ENCODE results near the gene LAMC3. TPM values are rescaled to one million over a fixed set of nuclear protein-coding genes. Genes with fewer than 3 reads are reported as not detected.
"Not testable (repeated sequence)": the region's sequence is repeated elsewhere in the genome, so short reads cannot be mapped to it uniquely, and the experiment has no call there.

Gene LAMC3
- total RNA-seq, 1 experiment from 2014 or later: 1.8 TPM

DNA sequence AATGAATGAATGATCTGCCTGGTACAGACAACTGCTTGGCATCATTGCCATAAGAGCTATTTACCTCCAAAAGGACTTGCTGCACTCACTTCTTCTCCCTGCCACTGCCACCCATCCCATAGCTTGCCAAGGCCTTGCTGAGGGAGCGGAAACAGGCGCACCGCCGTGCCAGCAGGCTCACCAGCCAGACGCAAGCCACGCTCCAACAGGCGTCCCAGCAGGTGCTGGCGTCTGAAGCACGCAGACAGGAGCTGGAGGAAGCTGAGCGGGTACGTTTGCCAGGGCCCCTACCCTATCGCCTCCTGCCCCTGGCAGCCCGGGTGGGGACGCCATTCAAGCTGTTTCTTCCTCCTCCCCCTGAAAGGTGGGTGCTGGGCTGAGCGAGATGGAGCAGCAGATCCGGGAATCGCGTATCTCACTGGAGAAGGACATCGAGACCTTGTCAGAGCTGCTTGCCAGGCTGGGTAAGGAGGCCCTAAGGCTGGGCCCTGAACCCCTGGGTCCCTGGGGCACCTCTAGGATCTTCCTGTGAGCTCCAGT lies 78.5 kb downstream of the LAMC3 start:
- in situ Hi-C loops (cut with HindIII; ENCODE audit: low sequenced_read_pairs): no loop called here

DNA sequence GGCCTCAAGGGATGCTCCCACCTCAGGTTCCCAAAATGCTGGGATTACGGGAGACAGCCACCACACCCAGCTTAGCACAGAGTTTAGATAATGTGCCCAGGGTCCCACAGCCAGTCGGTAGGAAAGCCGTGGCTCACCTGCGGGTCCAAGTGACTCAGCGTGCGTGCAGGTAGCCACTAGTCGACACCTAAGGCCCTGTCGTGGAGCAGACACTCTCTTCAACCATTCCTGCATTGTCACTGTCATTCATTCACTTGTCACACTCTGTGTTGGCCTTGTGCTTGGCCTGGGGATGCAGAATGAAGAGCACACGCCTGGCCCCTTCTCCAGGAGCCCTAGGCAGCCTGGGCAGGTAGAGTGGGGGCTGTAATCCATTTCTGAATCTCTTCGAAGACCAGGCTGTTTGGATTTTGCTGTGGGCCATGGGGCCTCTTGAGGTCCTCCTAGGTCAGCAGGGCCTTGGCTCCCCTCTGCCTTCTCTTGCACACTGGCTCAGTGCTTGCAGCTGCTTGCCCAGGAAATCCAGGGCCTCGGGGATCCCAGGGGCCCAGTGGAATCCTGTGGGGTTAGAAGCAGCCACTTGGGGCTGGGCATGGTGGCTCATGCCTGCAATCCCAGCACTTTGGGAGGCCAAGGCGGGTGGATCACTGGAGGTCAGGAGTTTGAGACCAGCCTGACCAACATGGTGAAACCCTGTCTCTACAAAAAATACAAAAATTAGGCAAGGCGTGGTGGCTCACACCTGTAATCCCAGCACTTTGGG lies 81.2 kb downstream of the LAMC3 start:
- no peak for DNase-seq (ENCODE audit: low spot score)
- in situ Hi-C loops (cut with HindIII; ENCODE audit: low sequenced_read_pairs): no loop called here

More for the DNA sequence above, 78.5 kb downstream of the LAMC3 start:
- peak; percentile 27 for DNase-seq (ENCODE audit: low spot score)

DNA sequence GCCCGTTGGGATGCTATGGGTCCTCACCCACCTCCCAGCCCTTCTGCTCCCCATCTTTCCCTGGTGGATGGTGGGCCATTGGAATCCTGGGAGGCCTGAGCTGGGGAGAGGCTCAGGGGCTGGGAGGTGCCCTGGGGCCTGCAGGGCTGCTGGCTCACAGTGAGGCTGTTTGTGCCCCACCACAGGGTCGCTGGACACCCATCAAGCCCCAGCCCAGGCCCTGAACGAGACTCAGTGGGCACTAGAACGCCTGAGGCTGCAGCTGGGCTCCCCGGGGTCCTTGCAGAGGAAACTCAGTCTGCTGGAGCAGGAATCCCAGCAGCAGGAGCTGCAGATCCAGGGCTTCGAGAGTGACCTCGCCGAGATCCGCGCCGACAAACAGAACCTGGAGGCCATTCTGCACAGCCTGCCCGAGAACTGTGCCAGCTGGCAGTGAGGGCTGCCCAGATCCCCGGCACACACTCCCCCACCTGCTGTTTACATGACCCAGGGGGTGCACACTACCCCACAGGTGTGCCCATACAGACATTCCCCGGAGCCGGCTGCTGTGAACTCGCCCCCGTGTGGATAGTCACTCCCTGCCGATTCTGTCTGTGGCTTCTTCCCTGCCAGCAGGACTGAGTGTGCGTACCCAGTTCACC lies 82.5 kb downstream of the LAMC3 start:
- in situ Hi-C loops (cut with HindIII; ENCODE audit: low sequenced_read_pairs): no loop called here
- no peak for DNase-seq (ENCODE audit: low spot score)

DNA sequence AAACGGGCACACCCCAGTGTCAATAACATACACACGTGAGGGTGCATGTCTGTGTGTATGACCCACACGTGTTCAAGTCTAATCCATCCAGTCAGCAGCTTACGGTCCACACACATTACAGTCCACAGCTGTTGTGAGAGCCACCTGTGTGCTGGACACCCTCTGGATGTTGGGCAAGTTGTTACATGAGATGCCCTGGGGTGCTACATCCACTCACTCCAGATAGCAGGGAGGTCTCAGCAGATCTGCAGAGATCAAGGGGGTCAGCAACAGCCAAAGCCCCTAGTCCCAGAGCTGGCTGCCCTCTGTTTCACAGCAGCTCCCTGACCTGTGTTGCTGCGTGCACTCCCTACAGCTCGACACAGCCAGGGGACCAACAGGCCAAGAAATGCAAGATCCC lies 83.1 kb downstream of the LAMC3 start:
- in situ Hi-C loops (cut with HindIII; ENCODE audit: low sequenced_read_pairs): no loop called here
- DNase-seq (ENCODE audit: low spot score): no peak

DNA sequence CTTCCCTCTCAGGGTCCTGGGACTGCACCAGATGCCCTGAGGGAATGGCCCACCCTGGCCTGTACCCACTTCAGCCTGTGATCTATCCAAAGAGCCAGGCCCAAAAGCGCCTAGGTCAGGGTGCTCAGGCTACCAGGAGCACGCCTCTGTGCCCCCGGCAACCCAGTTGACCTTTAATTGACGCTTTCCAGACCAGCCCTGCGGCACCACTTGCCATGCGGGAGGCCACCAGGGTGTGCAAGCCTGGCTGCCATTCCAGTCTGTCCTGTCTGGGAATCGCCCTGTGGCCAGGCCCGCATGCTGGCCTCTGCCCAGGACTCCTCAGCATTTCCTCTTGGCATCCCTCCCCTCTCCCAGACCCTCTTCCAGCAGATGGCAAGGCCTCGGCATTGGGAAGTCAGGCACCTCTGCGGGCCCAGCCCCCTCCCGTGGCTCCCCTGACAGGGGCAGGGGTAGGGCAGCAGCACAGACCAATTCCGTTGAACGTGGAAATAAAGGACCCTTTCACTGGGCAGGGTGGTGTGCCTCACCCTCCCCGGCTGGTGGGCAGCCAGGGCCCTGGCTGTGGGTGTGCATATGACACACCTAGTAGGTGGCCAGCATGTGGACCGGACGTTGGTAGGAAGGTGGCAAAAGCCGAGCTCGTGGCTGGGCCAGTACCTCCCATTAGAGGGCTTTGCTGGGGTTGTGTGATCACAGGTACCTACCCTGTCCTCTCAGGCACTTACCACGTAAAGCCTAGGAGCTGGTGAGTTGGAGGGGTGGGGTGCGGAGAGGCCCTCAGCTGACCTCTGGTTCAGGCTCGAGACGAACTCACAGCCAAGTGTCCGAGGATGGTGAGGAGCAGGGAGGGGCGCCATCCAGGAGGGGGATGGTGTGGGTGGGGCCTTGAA lies 83.8 kb downstream of the LAMC3 start:
- DNase-seq (ENCODE audit: low spot score): no peak
- in situ Hi-C loops (cut with HindIII; ENCODE audit: low sequenced_read_pairs): no loop called here

DNA sequence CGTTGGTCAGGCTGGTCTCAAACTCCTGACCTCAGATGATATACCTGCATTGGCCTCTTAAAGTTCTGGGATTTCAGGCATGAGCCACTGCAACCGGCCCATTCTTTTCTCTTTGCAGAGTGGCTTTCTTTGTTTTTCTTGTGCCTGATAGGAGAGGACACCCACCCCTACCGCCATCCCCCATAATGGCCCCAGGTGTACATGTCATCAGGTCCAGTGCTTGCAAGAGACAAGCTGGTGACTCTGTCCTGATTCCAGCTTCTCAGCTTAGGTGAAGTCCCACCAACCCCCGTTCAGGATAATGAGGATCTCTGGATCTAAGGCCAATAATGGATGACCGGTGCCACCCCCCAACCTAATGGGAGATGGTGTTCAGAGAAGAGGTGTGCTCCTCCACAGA lies 85.0 kb downstream of the LAMC3 start:
- no peak for DNase-seq (ENCODE audit: low spot score)
- in situ Hi-C loops (cut with HindIII; ENCODE audit: low sequenced_read_pairs): no loop called here

DNA sequence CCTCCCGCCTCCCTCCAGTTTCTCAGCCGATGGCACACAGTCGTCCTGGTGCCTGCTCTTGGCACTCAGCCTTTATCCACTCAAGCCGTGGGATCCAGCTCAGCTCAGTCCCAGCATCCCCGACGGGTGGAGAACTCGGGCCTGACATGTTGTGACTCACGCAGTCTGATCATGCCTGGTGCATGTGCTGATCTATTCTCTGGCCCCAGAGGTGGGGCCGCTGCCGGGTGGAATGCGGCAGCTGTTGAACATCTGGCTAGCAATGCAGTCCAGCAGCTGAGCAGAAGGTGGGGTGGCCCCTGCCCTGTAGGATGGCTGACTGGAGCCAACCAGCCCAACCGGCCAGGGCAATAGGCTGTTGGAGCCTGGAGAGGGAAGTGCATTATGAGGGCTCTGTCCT lies 85.6 kb downstream of the LAMC3 start:
- in situ Hi-C loops (cut with HindIII; ENCODE audit: low sequenced_read_pairs): no loop called here
- no peak for DNase-seq (ENCODE audit: low spot score)

DNA sequence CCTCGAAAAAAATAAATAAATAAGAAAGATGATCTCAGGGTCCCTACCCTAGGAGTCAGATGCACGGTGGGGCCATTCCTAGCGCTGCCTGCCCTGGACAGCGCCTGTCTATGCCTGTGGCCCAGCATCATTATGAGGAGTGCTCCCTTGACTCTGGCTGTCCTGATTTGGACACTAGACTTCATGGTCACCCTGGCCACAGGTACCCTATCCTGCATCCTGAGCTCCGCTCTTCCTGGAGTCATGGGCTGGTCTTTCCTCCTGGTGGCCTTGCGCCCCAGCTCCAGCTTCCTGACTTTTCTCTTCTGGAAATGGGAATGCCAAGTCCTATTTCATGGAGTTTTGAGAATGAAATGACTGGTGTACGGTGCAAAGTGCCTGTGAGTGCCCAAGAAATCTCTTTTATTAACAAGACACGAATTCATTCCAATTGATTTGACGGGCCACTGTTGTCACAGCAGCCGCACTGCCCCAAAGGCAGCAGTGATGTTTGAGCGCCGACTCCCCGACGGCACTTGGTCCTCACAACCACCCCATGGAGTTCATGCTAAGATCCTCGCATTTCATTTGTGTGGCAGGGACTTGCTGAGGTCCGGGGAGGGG lies 86.8 kb downstream of the LAMC3 start:
- in situ Hi-C loops (cut with HindIII; ENCODE audit: low sequenced_read_pairs): no loop called here
- DNase-seq (ENCODE audit: low spot score): no peak

DNA sequence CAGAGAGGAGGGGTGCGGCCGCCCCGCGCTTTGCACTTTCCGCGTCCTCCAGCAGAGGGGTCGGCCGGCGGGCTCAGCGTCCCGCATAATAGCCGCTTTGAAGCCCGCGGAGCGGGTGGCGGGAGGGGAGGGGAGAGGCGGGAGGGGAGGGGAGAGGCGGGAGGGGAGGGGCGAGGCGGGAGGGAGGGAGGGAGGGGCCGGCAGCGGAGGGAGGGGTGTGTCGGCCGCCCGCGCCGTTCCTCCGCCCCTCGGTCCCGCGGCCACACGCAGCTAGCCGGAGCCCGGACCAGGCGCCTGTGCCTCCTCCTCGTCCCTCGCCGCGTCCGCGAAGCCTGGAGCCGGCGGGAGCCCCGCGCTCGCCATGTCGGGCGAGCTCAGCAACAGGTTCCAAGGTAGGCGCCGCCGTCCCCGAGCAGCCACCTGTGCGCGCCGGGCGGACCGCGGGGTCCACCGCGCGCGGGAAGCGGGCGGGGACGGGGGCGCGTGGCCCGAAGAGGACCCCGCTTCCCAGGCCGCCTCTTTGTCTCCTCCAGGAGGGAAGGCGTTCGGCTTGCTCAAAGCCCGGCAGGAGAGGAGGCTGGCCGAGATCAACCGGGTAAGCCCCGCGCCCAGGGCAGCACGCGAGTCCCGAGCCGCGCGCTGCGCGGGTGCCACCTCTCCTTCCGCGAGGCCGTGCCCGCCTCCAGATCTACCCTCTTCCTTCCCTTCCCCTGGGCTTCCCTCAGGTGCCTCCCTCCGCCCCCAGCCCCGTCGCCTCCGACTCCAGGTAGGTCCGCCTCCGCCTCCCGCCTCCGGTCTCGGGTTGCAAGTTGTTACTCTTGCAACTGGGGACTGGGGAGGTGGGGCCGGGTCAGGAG lies 87.5 kb downstream of the LAMC3 start, which contains the start of gene AIF1L:
TSS of gene AIF1L (plus strand) at position 263 of the 857 bp plus-strand sequence. CDS start at position 362, 99 bp downstream.
- peak; percentile 18 for DNase-seq (ENCODE audit: low spot score)
- in situ Hi-C loops (cut with HindIII; ENCODE audit: low sequenced_read_pairs): no loop called here

DNA sequence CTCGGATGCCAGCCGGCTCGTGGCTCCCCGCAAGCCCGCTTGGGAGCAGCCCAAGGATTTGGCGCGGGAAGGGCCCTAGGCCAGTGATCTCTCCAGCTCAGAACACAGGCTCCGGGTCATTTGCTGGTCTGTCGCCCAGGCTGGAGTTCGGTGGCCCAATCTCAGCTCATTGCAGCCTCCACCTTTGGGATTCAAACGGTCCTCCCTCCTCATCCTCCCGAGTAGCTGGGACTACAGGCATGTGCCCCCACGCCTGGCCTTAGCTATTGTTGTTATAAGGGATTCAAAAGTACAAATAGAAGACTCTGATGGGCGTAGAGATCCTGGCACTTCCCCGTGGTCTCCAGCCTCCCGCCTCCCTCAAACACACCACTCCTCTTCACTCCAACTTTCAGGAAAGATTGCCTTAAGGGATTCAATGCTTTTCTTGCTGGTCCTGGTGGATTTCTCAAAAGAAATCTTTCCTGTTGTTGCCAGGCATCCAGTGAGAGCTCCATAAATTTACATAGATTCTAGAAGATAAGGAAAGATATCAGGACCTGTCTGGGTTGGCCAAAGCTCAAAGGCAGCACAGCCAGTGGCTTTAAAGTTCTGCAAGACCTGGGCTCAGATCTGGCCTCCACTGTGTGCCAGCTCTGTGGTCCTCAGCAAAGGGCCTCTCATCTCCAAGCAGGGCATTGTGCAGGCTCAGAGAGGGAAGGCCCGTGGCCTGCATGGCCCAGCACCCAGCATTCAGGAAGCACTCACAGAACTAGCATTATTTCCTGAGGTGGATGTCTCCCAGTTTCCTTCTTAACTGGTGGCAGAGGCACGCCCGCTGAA lies 88.4 kb downstream of the LAMC3 start:
- in situ Hi-C loops (cut with HindIII; ENCODE audit: low sequenced_read_pairs): no loop called here
- DNase-seq (ENCODE audit: low spot score): no peak

DNA sequence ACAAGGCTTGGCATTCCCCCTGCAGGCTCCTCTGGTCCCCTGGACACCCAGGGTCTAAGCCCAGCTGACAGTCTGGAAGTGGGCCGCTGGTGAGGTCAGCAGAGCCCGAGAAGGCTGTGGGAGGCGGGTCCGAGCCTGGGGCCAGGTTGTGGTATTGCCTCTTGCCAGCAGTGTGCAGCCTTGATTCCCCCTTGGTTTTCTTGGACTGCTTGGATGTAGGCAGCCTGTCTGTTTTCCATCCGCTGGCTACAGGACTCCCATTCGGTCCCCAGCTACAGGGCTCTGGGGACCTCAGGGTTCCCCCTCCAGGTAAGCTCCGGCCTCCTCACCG lies 88.9 kb downstream of the LAMC3 start:
- DNase-seq (ENCODE audit: low spot score): no peak
- in situ Hi-C loops (cut with HindIII; ENCODE audit: low sequenced_read_pairs): no loop called here

DNA sequence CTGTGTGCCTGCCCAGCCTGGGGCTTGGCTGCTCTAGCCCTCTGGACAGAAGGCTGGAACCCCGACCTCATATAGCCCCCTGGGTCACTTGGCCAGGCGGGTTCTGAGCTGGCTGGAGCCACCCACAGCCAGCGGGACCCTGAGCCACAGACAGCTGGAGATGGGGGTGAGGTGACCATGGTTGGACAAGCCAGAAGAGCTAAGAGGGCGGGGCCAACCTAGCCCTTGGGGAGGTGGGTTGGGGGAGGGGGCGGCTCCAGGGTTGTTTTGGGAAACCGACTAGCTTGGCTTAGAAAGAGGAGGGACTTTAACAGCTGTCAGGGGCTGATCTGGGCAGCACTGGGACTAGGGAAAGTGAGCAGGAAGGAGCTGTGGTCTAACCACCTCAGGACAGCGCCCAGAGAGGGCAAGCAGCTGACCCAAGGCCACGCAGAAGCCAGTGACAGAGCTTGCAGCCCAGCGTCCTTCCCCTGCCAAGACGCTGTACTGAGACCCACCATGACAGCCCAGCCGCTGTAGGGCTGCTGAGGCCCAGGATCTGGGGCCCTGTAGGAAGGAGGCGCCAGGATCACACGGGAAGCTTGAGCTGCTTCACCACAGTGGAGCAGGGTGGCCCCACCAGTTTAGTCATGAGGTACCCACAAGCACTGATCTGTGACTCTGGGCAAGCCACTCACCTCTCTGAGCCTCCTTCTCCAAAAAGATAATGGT lies 89.6 kb downstream of the LAMC3 start:
- in situ Hi-C loops (cut with HindIII; ENCODE audit: low sequenced_read_pairs): no loop called here
- no peak for DNase-seq (ENCODE audit: low spot score)

DNA sequence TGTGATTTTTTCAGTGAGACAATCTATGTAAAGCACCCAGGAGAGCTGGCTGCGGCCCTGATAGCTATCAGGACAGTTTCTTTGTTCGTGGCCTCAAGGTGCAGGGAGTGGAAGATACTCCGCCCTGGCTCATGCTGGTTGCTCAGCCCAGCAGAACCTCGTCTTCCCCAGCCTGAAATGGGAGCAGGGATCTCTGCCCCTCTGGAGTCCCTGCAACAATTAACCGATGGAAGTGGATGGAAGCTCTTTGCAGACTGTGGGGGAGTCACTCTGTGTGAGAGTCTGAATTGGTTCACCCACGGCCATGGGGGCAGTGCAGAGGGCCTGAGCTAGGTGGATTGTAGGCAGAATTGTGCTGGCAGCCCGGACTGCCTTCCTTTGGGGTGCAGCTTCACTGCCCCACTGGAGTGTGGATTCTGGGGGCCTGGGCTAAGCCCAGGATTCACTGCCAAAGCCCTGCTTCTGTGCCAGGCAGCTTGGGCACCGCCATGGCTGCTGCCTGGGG lies 90.2 kb downstream of the LAMC3 start:
- in situ Hi-C loops (cut with HindIII; ENCODE audit: low sequenced_read_pairs): no loop called here
- DNase-seq (ENCODE audit: low spot score): no peak

DNA sequence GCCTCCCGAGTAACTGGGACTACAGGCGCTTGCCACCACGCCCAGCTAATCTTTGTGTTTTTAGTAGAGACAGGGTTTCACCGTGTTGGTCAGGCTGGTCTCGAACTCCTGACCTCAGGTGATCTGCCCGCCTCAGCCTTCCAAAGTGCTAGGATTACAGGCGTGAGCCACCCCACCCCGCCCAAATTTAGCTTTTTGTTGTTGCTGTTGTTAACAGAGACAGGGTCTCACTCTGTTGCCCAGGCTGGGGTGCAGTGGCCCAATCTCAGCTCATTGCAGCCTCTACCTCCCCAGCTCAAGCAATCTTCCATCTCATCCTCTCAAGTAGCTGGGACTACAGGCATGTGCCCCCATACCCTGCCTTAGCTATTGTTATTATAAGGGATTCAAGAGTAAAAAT lies 90.9 kb downstream of the LAMC3 start:
- DNase-seq (ENCODE audit: low spot score); in situ Hi-C loops (cut with HindIII; ENCODE audit: low sequenced_read_pairs): not testable (repeated sequence)

DNA sequence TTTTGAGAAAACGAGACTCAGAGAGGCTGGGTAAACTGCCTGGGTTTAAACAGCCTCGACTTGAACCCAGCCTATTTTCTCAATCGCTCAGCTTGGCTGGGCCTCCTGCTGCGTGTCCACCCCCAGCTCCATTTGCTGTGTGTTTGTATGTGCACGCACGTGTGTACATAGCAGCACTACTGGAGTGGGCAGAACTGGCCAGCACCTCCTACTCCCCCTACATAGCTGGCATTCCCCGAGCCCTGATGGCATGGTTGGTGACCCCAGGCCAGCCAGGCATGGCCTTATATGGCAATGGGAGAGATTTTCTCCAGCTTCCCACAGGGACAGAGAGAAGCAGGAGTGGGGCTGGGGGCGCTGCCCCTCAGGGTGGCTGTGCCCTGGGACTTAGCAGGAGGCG lies 91.5 kb downstream of the LAMC3 start:
- DNase-seq (ENCODE audit: low spot score): no peak

DNA sequence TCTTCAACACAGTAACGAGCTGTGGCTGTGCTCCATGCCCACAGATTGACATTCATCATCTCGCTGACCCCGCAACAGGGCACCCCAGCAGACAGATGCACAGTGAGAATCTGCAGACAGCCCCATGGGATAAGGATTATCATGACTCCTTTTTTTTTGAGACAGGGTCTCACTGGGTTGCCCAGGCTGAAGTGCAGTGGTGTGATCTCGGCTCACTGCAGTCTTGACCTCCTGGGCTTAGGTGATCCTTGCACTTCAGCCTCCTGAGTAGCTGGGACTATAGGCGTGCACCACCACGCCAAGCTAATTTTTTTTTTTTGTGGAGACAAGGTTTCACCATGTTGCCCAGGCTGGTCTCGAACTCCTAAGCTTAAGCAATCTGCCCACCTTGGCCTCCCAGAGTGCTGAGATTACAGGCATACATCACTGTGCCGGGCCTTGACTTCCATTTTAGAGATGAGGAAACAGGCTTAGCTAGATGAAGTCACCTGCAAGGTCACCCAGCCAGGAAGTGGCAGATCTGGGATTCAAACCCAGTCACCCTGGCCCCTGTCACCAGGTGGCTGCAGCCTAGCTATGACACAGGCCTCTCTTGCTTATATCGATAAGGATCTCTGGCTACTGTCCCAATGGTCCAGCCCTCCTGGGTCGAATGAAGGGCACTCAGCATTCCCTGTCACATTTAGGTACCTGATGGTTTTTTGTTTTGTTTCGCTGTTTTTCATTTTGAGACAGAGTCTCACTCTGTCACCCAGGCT lies 92.4 kb downstream of the LAMC3 start:
- in situ Hi-C loops (cut with HindIII; ENCODE audit: low sequenced_read_pairs): no loop called here
- DNase-seq (ENCODE audit: low spot score): no peak

More for the DNA sequence above, 91.5 kb downstream of the LAMC3 start:
- in situ Hi-C loops (cut with HindIII; ENCODE audit: low sequenced_read_pairs): no loop called here
